Epithelial cell of proximal tubule (primary cell): ENCODE results near the gene KLHL42. TPM values are rescaled to one million over a fixed set of nuclear protein-coding genes. Genes with fewer than 3 reads are reported as not detected.
"Not testable (repeated sequence)": the region's sequence is repeated elsewhere in the genome, so short reads cannot be mapped to it uniquely, and the experiment has no call there.

Source experiments
- DNase-seq: peaks from one replicate; pipeline ENCODE4 v3.0.0-alpha.2; 2011; ENCODE audit warnings: low read depth
- H3K4me3 ChIP-seq: 2 replicates; pipeline ENCODE4 v1.5.1; 2011; ENCODE audit warnings: low read depth, mild to moderate bottlenecking, low read length
- CTCF ChIP-seq: conservative IDR thresholded peaks from 2 replicates; pipeline ENCODE4 v1.5.1; 2012; ENCODE audit warnings: low read depth, mild to moderate bottlenecking, low read length
- total RNA-seq: library from RNA; depleted of rRNA; stranded (reverse); fragments of >200 nt; gene quantifications from 2 replicates; pipeline ENCODE4 v1.2.3, GENCODE V29; 2015

Gene KLHL42
- 16.9 TPM in 2 replicates for total RNA-seq

GRCh38 chr12:27779920-27780611, at the start of gene KLHL42, which contains the start of gene MANSC4:
KLHL42 (plus strand) TSS chr12:27780233; CDS start chr12:27780331, 98 bp downstream.
MANSC4 (minus strand) TSS chr12:27780236; CDS start chr12:27771276, 8,960 bp downstream.
- H3K4me3 ChIP-seq: peak within 1 kb of the TSS; percentile 83
- DNase-seq: no peak
- TF ChIP-seq CTCF: peak; percentile 2

GRCh38 chr12:27732281-27732680, 47.8 kb upstream of the KLHL42 start:
- DNase-seq: no peak
- H3K4me3 ChIP-seq: no peak overlapping the region
- peak; percentile 63 for TF ChIP-seq CTCF

- no peak overlapping the region for H3K4me3 ChIP-seq
- peak; percentile 95 for TF ChIP-seq CTCF
- no peak for DNase-seq
Observed at GRCh38 chr12:27733052-27733656, 46.9 kb upstream of the KLHL42 start.

GRCh38 chr12:27733791-27734190, 46.2 kb upstream of the KLHL42 start:
- no peak for DNase-seq
- no peak overlapping the region for H3K4me3 ChIP-seq
- TF ChIP-seq CTCF: no peak

GRCh38 chr12:27734321-27734720, 45.7 kb upstream of the KLHL42 start:
- not testable (repeated sequence) for H3K4me3 ChIP-seq, DNase-seq

- no peak for DNase-seq
- TF ChIP-seq CTCF: no peak
Observed at GRCh38 chr12:27743601-27744000, 36.4 kb upstream of the KLHL42 start.

GRCh38 chr12:27745734-27746133, 34.3 kb upstream of the KLHL42 start:
- not testable (repeated sequence) for H3K4me3 ChIP-seq, DNase-seq

More at GRCh38 chr12:27743601-27744000, 36.4 kb upstream of the KLHL42 start:
- no peak overlapping the region for H3K4me3 ChIP-seq
